GM18507 (cell line): ENCODE measurements around the gene HCLS1.

ENCODE experiments used
- DNase-seq: peaks from one replicate; pipeline ENCODE4 v3.0.0; 2011; ENCODE audit warnings: low read depth; ENCODE audit not compliant: insufficient read length; ENCODE audit errors: extremely low spot score
- FAIRE-seq: peaks from 2 replicates; lab custom pipeline; 2011; peaks lifted over from hg19 to GRCh38; lab: Jason Lieb, UNC

HCLS1 gene

GRCh38 chr3:121661376-121661775, 673 bp upstream of the HCLS1 start:
- no peak for FAIRE-seq

DNA sequence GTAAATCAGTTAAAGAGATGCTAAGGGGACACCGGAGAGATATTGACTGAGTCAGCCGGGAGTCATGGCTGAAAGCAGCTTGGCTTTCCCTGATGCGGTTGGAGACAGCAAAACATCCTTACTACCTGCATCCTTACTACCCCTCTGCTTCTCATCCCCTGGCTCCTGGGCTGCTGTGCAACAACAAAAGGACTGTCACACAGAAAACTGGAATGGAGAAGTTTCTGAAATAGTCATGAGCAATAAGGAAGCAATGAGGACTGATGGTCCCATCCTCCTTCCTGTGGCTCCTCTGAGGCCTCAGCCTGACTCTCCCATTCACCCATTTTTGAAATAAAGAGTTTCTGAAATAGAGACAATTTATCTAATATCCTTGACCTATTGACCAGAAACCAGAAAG, 1.1 kb downstream of the HCLS1 start:
- DNase-seq (no peak), FAIRE-seq (no peak)

More at GRCh38 chr3:121661376-121661775, 673 bp upstream of the HCLS1 start:
- DNase-seq, result no peak

- DNase-seq (no peak), FAIRE-seq (peak; percentile 21)
These were observed 1.8 kb downstream of the HCLS1 start for GRCh38 chr3:121658716-121659435.

DNA sequence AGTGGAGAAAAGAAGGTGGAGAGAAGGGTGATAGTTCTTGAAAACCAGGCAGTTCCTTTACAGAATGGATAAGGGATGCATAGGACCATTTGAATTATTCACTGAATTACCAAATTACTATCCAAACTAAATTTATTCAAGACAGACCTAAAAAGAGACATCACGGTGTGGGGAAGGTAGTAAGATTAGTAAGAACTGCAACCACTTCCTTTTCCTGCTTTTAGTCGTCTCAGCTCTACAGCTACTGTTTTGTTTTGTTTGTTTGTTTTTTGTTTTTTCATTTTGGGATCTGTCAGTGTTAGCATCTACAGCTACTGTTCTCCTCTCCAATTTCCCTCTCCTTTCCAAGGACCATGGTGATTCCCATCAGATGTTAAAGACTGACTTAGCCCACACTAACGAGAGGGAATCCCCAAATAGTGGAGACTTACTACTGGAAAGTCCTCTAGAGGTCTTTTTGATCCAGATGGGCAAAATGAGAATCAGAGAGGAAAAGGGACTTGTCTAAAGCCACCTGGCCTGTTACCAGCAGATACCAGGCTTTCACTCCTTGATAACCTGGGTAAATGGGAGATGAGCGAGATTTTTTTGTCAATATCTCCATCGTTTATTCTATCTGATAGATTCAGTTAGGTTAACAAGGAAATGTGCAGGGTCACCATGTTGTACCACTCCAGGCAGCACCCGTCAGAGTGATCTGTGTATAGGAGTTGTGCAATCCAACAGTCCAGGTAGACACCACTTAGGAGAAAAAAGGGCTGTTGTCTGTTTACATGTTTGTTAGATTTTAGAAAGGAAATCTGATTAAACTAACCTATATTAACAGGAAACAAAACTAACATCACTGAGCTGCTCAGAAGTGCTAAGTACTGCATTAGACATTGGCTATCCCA, 6.0 kb downstream of the HCLS1 start:
- DNase-seq (no peak), FAIRE-seq (peak; percentile 92)

DNA sequence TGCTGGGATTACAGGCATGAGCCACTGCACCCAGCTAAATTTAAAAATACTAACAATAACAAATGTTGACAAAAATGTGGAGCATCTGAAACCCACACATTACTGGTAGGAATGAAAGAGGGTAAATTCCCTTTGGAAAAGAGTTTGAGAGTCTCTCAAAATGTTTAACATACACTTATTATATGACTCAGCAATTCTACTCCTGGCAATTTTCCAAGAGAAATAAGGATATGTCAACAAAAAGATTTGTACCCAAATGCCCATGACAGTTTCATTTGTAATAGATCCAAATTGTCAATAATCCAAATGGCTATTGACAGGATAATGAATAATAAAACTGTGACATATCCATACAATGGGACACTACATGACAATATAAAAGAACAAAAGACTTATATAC, 9.0 kb downstream of the HCLS1 start:
- no peak for DNase-seq
- peak; percentile 24 for FAIRE-seq

DNA sequence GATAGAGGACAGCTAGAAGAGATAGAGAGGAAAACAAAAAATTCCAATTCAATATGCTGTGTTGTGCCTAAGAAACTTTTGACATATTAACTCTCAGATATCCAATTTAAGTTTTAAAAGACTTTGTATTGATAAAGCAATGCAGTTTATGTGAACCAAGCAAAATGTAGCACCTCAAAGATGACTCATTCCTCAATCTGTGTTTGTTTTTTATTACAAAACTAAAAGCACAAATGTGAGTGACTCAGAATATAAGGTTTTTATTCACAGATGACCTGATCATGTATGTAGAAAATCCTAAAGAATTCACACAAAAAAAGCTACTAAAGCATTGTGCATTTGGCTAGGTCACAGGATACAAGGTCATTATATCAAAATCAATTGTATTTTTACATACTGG, 11.1 kb downstream of the HCLS1 start:
- FAIRE-seq, result no peak

DNA sequence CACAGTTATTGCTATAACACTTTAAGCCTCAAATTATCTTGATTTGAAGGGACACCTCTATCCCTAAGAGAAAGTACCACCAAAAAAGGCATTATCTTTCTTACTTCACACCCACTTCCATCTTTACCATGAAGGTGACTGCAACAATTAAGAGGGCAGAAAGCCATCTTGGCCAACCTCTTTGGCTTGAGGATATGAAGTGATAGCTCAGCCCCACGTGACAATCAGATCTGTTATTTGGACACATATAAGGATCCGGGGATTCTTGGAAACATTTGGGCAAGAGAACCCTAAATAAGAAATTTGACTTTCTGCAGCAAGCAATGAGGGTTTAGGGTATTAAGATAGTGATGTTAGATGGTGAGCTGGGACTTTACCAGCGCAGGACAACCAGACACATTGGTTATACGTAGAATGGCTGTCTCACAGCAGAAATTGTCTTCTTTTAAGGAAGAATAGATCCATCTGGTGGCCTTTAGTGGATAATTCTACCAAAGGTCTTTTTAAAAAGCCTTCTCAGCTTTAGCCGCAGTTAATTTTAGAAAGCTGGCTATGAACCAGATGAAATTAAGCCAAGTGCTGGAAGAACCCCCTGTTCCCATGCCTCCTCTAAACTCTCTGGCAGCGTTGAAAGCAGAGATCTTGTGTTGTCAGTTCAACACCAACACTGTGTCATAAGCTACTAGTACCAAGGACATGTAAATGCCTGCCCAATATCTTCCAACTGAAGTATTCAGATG, 12.3 kb downstream of the HCLS1 start:
- DNase-seq, result no peak
- no peak for FAIRE-seq

More for the DNA sequence above, 11.1 kb downstream of the HCLS1 start:
- no peak for DNase-seq

- DNase-seq (no peak), FAIRE-seq (no peak)
These were observed 15.6 kb downstream of the HCLS1 start for GRCh38 chr3:121645054-121645453.

GRCh38 chr3:121642601-121643314, 17.9 kb downstream of the HCLS1 start:
- no peak for DNase-seq
- FAIRE-seq, result no peak

DNA sequence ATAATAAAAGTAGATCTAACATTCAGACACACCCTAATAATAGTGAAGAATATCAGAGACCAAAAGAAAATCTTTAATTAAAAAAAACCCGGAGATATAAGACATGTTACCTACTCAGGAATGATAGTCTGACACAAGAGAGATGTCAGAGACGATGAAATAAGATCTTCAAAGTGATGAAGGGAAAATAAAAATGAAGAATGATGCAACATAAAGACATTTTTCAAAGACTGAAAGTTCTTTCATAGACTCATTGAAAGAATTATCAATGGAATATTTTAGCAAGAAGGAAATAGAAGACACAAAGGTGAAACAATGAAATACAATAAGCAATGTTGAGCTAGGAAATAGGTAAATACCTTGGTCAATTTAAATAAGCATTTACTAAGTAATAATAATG, 19.6 kb downstream of the HCLS1 start:
- no peak for FAIRE-seq
- DNase-seq, result no peak

- DNase-seq, result no peak
- FAIRE-seq, result no peak
These were observed 22.8 kb downstream of the HCLS1 start for GRCh38 chr3:121637922-121638321.

DNA sequence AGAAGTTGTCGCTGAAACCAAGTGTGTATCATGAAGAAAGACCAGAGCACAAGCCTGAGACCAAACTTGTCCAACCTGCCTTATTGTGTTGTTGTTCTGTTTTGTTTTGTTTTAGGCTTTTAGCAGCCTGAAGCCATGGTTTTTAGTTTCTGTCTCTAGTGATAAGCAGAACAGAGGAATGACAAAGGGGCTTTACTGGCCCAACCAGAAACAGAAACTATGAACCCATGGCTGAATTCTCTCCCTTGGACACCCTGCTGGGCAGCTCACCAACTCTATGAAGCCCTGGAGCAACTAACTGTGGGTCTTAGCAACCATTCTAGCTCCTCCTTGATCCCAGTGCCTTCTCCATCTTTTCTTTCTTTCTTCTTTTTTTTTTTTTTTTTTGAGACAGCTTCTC, 30.3 kb downstream of the HCLS1 start:
- FAIRE-seq (no peak), DNase-seq (no peak)

GRCh38 chr3:121629601-121630000, 31.1 kb downstream of the HCLS1 start:
- FAIRE-seq, result no peak
- no peak for DNase-seq

DNA sequence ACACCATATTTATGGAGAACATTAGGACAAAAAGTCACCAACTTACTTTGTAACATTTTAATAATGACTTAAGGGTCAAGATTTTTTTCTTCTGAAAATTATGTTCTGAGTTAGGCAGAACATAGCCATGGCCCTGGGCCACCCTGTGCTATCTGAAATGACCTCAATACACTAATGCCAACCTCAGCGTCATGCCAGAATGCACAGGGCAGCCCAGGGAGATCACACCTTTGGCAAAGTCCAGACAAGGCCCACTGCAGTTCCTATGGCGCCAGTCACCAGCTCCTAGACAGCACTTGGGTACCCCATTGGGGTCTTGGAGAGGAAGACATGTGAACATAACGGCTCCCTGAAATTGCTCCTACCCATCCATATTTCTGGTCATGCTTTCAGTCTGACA, 33.1 kb downstream of the HCLS1 start:
- no peak for DNase-seq
- FAIRE-seq, result no peak

GRCh38 chr3:121627211-121627610, 33.5 kb downstream of the HCLS1 start:
- no peak for DNase-seq
- FAIRE-seq, result no peak

DNA sequence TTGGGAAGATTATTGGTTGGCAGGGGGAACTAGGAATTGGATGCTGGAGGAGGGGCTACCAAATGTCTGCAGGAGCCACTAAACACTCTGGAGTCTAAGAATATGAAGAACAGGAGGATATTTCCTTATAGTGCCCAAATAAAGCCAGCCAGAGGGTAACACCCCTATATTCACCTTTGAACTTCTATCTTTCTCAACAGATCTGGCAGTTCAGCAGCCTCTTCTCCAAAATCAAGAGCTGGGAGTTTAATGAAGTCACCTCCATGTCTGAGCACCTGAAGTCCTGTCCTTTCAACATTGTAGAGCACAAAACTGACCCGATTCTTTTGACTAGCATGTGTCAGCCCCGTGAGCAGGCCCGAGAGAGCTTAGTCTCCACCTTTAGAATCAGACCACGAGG, 34.2 kb downstream of the HCLS1 start:
- no peak for DNase-seq
- no peak for FAIRE-seq

GRCh38 chr3:121624147-121624899, 36.4 kb downstream of the HCLS1 start:
- FAIRE-seq, result no peak

DNA sequence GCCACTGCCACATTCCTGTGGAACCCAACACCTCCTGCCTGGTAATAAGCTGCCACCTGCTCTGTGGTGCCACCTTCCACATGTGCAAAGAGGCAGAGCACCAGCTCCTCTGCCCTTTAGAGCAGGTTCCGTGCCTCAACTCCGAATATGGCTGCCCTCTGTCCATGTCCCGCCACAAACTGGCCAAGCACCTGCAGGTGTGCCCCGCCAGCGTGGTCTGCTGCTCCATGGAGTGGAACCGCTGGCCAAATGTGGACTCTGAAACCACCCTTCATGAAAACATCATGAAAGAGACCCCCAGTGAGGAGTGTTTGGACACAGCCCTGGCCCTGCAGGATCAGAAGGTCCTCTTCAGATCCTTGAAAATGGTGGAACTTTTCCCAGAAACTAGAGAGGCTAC, 39.2 kb downstream of the HCLS1 start:
- FAIRE-seq (no peak), DNase-seq (no peak)

More at GRCh38 chr3:121624147-121624899, 36.4 kb downstream of the HCLS1 start:
- DNase-seq, result no peak

DNA sequence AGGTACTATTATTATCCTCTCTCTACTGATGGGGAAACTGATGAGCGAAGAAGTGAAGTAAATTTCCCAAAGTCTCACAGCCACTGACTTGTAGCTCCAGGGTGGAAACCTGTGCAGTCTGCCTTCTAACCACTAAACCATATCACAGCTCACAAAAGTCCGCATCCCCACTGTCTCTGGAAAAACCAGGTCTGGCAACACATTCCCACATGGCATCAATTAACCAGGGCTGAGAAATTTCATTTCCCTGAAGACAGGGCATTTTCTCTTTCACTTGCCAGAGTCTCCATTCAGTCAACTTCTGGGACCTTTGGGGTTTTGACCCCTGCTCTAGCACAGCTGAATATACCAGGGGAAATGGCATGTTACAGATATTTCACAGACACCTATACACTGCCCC, 41.0 kb downstream of the HCLS1 start:
- FAIRE-seq, result no peak
- DNase-seq, result no peak
